HEK293 (cell line): ENCODE data around the gene CYP2S1.

Experiments
- CTCF ChIA-PET: fragments of 350-600 bp; formaldehyde crosslinking; extraction: SDS; loops from one replicate; lab custom pipeline; 2021; ENCODE audit warnings: antibody characterized with exemption; lab: Yijun Ruan, JAX
- POLR2A ChIA-PET: fragments of 300-600 bp; formaldehyde crosslinking; extraction: SDS; loops from one replicate; lab custom pipeline; 2020; ENCODE audit warnings: antibody characterized with exemption, inconsistent platforms; lab: Yijun Ruan, JAX
- H3K27ac ChIP-seq: fragments of 200-500 bp; sonication (Bioruptor generic); 2 replicates; pipeline ENCODE4 v1.5.1; 2014; ENCODE audit warnings: low read depth, low read length, control low read depth, inconsistent platforms; ENCODE audit errors: extremely low read depth
- H3K36me3 ChIP-seq, 2 experiments: fragments of 200-500 bp in 1 of 2; sonication (Bioruptor generic) in 1 of 2; 1 replicate in 1 of 2; 2 replicates in 1 of 2; pipeline ENCODE4 v1.5.1; 2014 to 2017; ENCODE audit warnings: inconsistent platforms in 2 of 2, low read length in 2 of 2; ENCODE audit not compliant: control insufficient read depth in 2 of 2, insufficient read depth in 1 of 2
- H3K4me1 ChIP-seq: fragments of 200-500 bp; sonication (Bioruptor generic); 2 replicates; pipeline ENCODE4 v1.5.1; 2014; ENCODE audit warnings: mild to moderate bottlenecking, low read length, inconsistent platforms; ENCODE audit not compliant: control insufficient read depth, insufficient read depth
- H3K4me3 ChIP-seq: 2 replicates; pipeline ENCODE4 v1.5.1; 2011; ENCODE audit warnings: low read depth, mild to moderate bottlenecking, control low read depth, low read length, moderate library complexity
- H3K9me3 ChIP-seq: fragments of 200-500 bp; sonication (Bioruptor generic); 2 replicates; pipeline ENCODE4 v1.5.1; 2014; ENCODE audit warnings: low read depth, low read length, inconsistent platforms; ENCODE audit not compliant: control insufficient read depth, insufficient read depth
- EGR2 ChIP-seq: fragments of 450-650 bp; formaldehyde crosslinking; IDR thresholded peaks from 2 replicates; pipeline ENCODE4 v1.5.1; 2016; ENCODE audit warnings: low read depth, missing biosample characterization, missing genetic modification characterization
- INSM2 ChIP-seq: fragments of 450-650 bp; formaldehyde crosslinking; IDR thresholded peaks from 2 replicates; pipeline ENCODE4 v1.5.1; 2016; ENCODE audit warnings: missing biosample characterization, missing genetic modification characterization
- SP7 ChIP-seq: fragments of 450-650 bp; formaldehyde crosslinking; IDR thresholded peaks from 2 replicates; pipeline ENCODE4 v1.5.1; 2016; ENCODE audit warnings: missing biosample characterization, missing genetic modification characterization
- ZBTB20 ChIP-seq: fragments of 450-650 bp; formaldehyde crosslinking; IDR thresholded peaks from 2 replicates; pipeline ENCODE4 v1.5.1; 2016; ENCODE audit warnings: missing biosample characterization, missing genetic modification characterization
- ZBTB48 ChIP-seq: fragments of 450-650 bp; formaldehyde crosslinking; IDR thresholded peaks from 2 replicates; pipeline ENCODE4 v1.5.1; 2016; ENCODE audit warnings: missing biosample characterization, missing genetic modification characterization
- ZEB2 ChIP-seq: fragments of 450-650 bp; formaldehyde crosslinking; IDR thresholded peaks from 2 replicates; pipeline ENCODE4 v1.5.1; 2016; ENCODE audit warnings: missing biosample characterization, missing genetic modification characterization
- ZNF174 ChIP-seq: fragments of 450-650 bp; formaldehyde crosslinking; IDR thresholded peaks from 2 replicates; pipeline ENCODE4 v1.5.0; 2017; ENCODE audit warnings: missing biosample characterization, mild to moderate bottlenecking, missing genetic modification characterization
- ZNF394 ChIP-seq: fragments of 450-650 bp; formaldehyde crosslinking; IDR thresholded peaks from 2 replicates; pipeline ENCODE4 v1.5.1; 2016; ENCODE audit warnings: missing biosample characterization, missing genetic modification characterization, mild to moderate bottlenecking, moderate library complexity, borderline replicate concordance
- ZNF398 ChIP-seq: fragments of 450-650 bp; formaldehyde crosslinking; IDR thresholded peaks from 2 replicates; pipeline ENCODE4 v1.5.1; 2017; ENCODE audit warnings: missing biosample characterization, missing genetic modification characterization
- ZNF501 ChIP-seq: fragments of 450-650 bp; formaldehyde crosslinking; IDR thresholded peaks from 2 replicates; pipeline ENCODE4 v1.5.1; 2016; ENCODE audit warnings: missing biosample characterization, missing genetic modification characterization
- ZNF529 ChIP-seq: fragments of 450-650 bp; formaldehyde crosslinking; IDR thresholded peaks from 2 replicates; pipeline ENCODE4 v1.5.1; 2017; ENCODE audit warnings: missing genetic modification characterization, missing biosample characterization; ENCODE audit not compliant: insufficient replicate concordance
- ZNF548 ChIP-seq: fragments of 450-650 bp; formaldehyde crosslinking; IDR thresholded peaks from 2 replicates; pipeline ENCODE4 v1.5.1; 2016; ENCODE audit warnings: missing biosample characterization, missing genetic modification characterization
- ZNF621 ChIP-seq: fragments of 450-650 bp; formaldehyde crosslinking; IDR thresholded peaks from 2 replicates; pipeline ENCODE4 v1.5.1; 2017; ENCODE audit warnings: missing biosample characterization, missing genetic modification characterization
- ZNF664 ChIP-seq: fragments of 450-650 bp; formaldehyde crosslinking; IDR thresholded peaks from 2 replicates; pipeline ENCODE4 v1.5.1; 2016; ENCODE audit warnings: missing biosample characterization, missing genetic modification characterization
- ZSCAN4 ChIP-seq: fragments of 450-650 bp; formaldehyde crosslinking; IDR thresholded peaks from 2 replicates; pipeline ENCODE4 v1.5.1; 2017; ENCODE audit warnings: missing biosample characterization, missing genetic modification characterization
- TF ChIP-seq, protein P1 (sequence below): fragments of 450-650 bp; formaldehyde crosslinking; IDR thresholded peaks from 2 replicates; pipeline ENCODE4 v1.5.1; 2016; ENCODE audit warnings: missing biosample characterization, missing genetic modification characterization
- TF ChIP-seq, protein P2 (sequence below): fragments of 450-650 bp; formaldehyde crosslinking; IDR thresholded peaks from 2 replicates; pipeline ENCODE4 v1.5.1; 2016; ENCODE audit warnings: missing biosample characterization, missing genetic modification characterization

Gene CYP2S1

DNA sequence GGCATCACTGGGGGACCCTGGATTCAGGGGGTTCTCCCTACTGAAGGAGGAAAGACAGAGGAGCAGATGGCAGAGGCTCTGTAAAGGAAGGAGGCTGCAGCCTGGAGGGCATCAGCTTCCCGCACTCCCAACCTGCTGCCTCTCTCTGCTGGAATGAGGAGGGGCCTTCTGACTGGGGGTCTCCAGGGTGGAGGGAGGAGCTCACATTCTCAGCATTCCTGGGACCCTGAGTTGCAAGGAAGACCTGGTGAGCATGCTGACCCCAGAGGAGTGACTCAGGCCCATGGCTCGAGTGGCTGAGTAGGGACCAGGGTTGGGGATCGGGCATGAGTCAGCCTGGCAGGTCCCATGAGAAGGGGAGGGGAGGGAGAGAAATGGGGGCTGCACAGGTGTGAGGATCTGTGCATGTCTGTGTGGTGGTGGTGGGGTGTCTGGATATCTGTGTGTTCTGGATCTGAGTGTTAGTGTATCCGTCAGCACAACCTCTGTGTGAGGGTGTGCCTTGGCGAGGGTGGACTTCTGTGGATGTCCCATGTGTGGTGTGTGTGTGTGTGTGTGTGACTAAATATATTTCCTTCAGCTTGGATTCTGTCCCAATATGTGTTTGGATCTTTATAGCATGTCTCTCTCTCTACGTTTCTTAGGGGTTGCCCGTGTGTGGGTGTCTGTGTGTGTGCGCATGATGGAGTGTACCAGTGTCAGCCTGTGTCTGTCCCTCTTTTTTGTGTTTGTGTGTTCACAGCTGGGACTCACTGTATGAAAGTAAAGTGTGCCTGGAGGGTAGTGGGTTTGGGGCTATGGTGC is 30.6 kb downstream of the CYP2S1 start (continued):
- TF ChIP-seq, protein P1, sequence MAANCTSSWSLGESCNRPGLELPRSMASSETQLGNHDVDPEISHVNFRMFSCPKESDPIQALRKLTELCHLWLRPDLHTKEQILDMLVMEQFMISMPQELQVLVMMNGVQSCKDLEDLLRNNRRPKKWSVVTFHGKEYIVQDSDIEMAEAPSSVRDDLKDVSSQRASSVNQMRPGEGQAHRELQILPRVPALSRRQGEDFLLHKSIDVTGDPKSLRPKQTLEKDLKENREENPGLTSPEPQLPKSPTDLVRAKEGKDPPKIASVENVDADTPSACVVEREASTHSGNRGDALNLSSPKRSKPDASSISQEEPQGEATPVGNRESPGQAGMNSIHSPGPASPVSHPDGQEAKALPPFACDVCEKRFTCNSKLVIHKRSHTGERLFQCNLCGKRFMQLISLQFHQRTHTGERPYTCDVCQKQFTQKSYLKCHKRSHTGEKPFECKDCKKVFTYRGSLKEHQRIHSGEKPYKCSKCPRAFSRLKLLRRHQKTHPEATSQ (tag by site-specific recombination), result no peak
- TF ChIP-seq ZEB2 (tag by site-specific recombination), result no peak
- peak; percentile 98 for TF ChIP-seq ZBTB48 (tag by site-specific recombination)
- no peak for TF ChIP-seq ZNF174 (tag by site-specific recombination)
- peak; percentile 30; the same call in 1 of the 2 replicates for TF ChIP-seq EGR2 (tag by site-specific recombination)
- 0 out of 2 replicates have a peak, but pooled peaks have one; percentile 9 for TF ChIP-seq ZNF621 (tag by site-specific recombination)
- no peak for TF ChIP-seq ZNF394 (tag by site-specific recombination)
- TF ChIP-seq, protein P2, sequence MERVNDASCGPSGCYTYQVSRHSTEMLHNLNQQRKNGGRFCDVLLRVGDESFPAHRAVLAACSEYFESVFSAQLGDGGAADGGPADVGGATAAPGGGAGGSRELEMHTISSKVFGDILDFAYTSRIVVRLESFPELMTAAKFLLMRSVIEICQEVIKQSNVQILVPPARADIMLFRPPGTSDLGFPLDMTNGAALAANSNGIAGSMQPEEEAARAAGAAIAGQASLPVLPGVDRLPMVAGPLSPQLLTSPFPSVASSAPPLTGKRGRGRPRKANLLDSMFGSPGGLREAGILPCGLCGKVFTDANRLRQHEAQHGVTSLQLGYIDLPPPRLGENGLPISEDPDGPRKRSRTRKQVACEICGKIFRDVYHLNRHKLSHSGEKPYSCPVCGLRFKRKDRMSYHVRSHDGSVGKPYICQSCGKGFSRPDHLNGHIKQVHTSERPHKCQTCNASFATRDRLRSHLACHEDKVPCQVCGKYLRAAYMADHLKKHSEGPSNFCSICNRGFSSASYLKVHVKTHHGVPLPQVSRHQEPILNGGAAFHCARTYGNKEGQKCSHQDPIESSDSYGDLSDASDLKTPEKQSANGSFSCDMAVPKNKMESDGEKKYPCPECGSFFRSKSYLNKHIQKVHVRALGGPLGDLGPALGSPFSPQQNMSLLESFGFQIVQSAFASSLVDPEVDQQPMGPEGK (tag by site-specific recombination), result peak; percentile 77
- TF ChIP-seq INSM2 (tag by site-specific recombination), result peak; percentile 34; the same call in 1 of the 2 replicates
- no peak for TF ChIP-seq ZNF548 (tag by site-specific recombination)
- no peak for TF ChIP-seq ZNF501 (tag by site-specific recombination)
- peak; percentile 48; the same call in 1 of the 2 replicates for TF ChIP-seq SP7 (tag by site-specific recombination)
- TF ChIP-seq ZBTB20 (tag by site-specific recombination), result 0 out of 2 replicates have a peak, but pooled peaks have one; percentile 35
- TF ChIP-seq ZNF398 (tag by site-specific recombination), result peak; percentile 74
- TF ChIP-seq ZNF529 (tag by site-specific recombination), result no peak
- TF ChIP-seq, all 188 proteins: peak for 17

GRCh38 chr19:41224632-41225031 is 31.6 kb downstream of the CYP2S1 start:
- ChIA-PET CTCF (interaction anchor here (0.6 to 2.6 kb wide), 4 partner anchors 21 to 84 kb away, joined by 3 to 19 read pairs (median 4); no protein-coding TSS in a partner anchor), POLR2A (interaction anchor here (2.2 kb wide), 1 partner anchor 39 kb away, joined by 14 read pairs; the partner anchor contains the start of gene HNRNPUL1)
- Histone ChIP-seq H3K9me3 (no peaks in the 10 kb centered on the region), H3K36me3 (no peaks in the 10 kb centered on the region), H3K27ac (no peak overlapping the region), H3K4me3 (no peak overlapping the region), H3K4me1 (peaks cover 3% of the 10 kb centered on the region; the same call in 1 of the 2 replicates)
- no peak for TF ChIP-seq ZNF664 (tag by site-specific recombination)
- TF ChIP-seq ZSCAN4 (tag by site-specific recombination), result 0 out of 2 replicates have a peak, but pooled peaks have one; percentile 25
